ENCODE results near the gene SLC25A15.
"Not testable (repeated sequence)": the region's sequence is repeated elsewhere in the genome, so short reads cannot be mapped to it uniquely, and the experiment has no call there.

The SLC25A15 gene

GRCh38 chr13:40782971-40783370 lies 6.4 kb upstream of the SLC25A15 start:
- not testable (repeated sequence) for FAIRE-seq

- FAIRE-seq: no peak
These were observed 4.9 kb upstream of the SLC25A15 start for GRCh38 chr13:40784540-40784939.

- no peak for FAIRE-seq
These were observed 2.8 kb upstream of the SLC25A15 start for GRCh38 chr13:40786568-40786996.

- no peak for FAIRE-seq
These were observed 2.3 kb upstream of the SLC25A15 start for GRCh38 chr13:40787062-40787461.

GRCh38 chr13:40788540-40789274 lies 704 bp upstream of the SLC25A15 start:
- not testable (repeated sequence) for FAIRE-seq

GRCh38 chr13:40790154-40790616 lies 774 bp downstream of the SLC25A15 start:
- FAIRE-seq: no peak

- no peak for FAIRE-seq
These were observed 3.1 kb downstream of the SLC25A15 start for GRCh38 chr13:40792284-40793051.

GRCh38 chr13:40793339-40793738 lies 3.9 kb downstream of the SLC25A15 start:
- FAIRE-seq: no peak

- FAIRE-seq: no peak
These were observed 5.3 kb downstream of the SLC25A15 start for GRCh38 chr13:40794414-40795368.

GRCh38 chr13:40796649-40797048 lies 7.2 kb downstream of the SLC25A15 start:
- no peak for FAIRE-seq

- FAIRE-seq: no peak
These were observed 9.0 kb downstream of the SLC25A15 start for GRCh38 chr13:40798380-40798779.

GRCh38 chr13:40799508-40799907 lies 10.1 kb downstream of the SLC25A15 start:
- no peak for FAIRE-seq

GRCh38 chr13:40800559-40800958 lies 11.1 kb downstream of the SLC25A15 start:
- no peak for FAIRE-seq

GRCh38 chr13:40801255-40802217 lies 12.1 kb downstream of the SLC25A15 start:
- no peak for FAIRE-seq

GRCh38 chr13:40803316-40803715 lies 13.9 kb downstream of the SLC25A15 start:
- FAIRE-seq: no peak

GRCh38 chr13:40806241-40806640 lies 16.8 kb downstream of the SLC25A15 start:
- no peak for FAIRE-seq

- no peak for FAIRE-seq
These were observed 20.1 kb downstream of the SLC25A15 start for GRCh38 chr13:40809471-40809870.

GRCh38 chr13:40812102-40812501 lies 22.7 kb downstream of the SLC25A15 start:
- FAIRE-seq: no peak

- FAIRE-seq: no peak
These were observed 23.5 kb downstream of the SLC25A15 start for GRCh38 chr13:40812724-40813445.

- FAIRE-seq: no peak
These were observed 24.4 kb downstream of the SLC25A15 start for GRCh38 chr13:40813667-40814454.

All from A204.1 (cell line).